ENCODE measurements around the gene KRR1.
"Not testable (repeated sequence)": the region's sequence is repeated elsewhere in the genome, so short reads cannot be mapped to it uniquely, and the experiment has no call there.

The KRR1 gene

GRCh38 chr12:75525263-75525662, 13.9 kb upstream of the KRR1 start:
- no peak for DNase-seq (ENCODE audit: low read depth)

GRCh38 chr12:75522124-75522523, 10.7 kb upstream of the KRR1 start:
- not testable (repeated sequence) for DNase-seq (ENCODE audit: low read depth)

- DNase-seq (ENCODE audit: low read depth), result not testable (repeated sequence)
These were observed 9.8 kb upstream of the KRR1 start for GRCh38 chr12:75521224-75521623.

- no peak for DNase-seq (ENCODE audit: low read depth)
These were observed 1.8 kb downstream of the KRR1 start for GRCh38 chr12:75509621-75510020.

GRCh38 chr12:75508159-75508558, 3.2 kb downstream of the KRR1 start:
- DNase-seq (ENCODE audit: low read depth), result no peak

- no peak for DNase-seq (ENCODE audit: low read depth)
These were observed 4.3 kb downstream of the KRR1 start for GRCh38 chr12:75507086-75507485.

GRCh38 chr12:75505706-75506312, 5.6 kb downstream of the KRR1 start:
- no peak for DNase-seq (ENCODE audit: low read depth)

GRCh38 chr12:75503866-75504265, 7.5 kb downstream of the KRR1 start:
- DNase-seq (ENCODE audit: low read depth), result no peak

- DNase-seq (ENCODE audit: low read depth), result no peak
These were observed 8.0 kb downstream of the KRR1 start for GRCh38 chr12:75503459-75503858.

- no peak for DNase-seq (ENCODE audit: low read depth)
These were observed 20.2 kb downstream of the KRR1 start for GRCh38 chr12:75491169-75491568.

- no peak for DNase-seq (ENCODE audit: low read depth)
These were observed 21.7 kb downstream of the KRR1 start for GRCh38 chr12:75489613-75490210.

GRCh38 chr12:75489187-75489586, 22.2 kb downstream of the KRR1 start:
- no peak for DNase-seq (ENCODE audit: low read depth)

GRCh38 chr12:75488553-75488952, 22.9 kb downstream of the KRR1 start:
- DNase-seq (ENCODE audit: low read depth), result no peak

GRCh38 chr12:75487308-75487707, 24.1 kb downstream of the KRR1 start:
- DNase-seq (ENCODE audit: low read depth), result no peak

- DNase-seq (ENCODE audit: low read depth), result not testable (repeated sequence)
These were observed 27.0 kb downstream of the KRR1 start for GRCh38 chr12:75484450-75484849.

GRCh38 chr12:75483431-75483830, 28.0 kb downstream of the KRR1 start:
- DNase-seq (ENCODE audit: low read depth), result no peak

GRCh38 chr12:75482646-75483045, 28.8 kb downstream of the KRR1 start:
- no peak for DNase-seq (ENCODE audit: low read depth)

GRCh38 chr12:75481774-75482173, 29.6 kb downstream of the KRR1 start:
- DNase-seq (ENCODE audit: low read depth), result no peak

- DNase-seq (ENCODE audit: low read depth), result no peak
These were observed 30.2 kb downstream of the KRR1 start for GRCh38 chr12:75481013-75481705.

GRCh38 chr12:75480469-75480949, 30.9 kb downstream of the KRR1 start, which contains the start of gene GLIPR1:
Gene GLIPR1 (plus strand): TSS chr12:75480755. CDS start chr12:75480881, 126 bp downstream.
- peak; percentile 67 for DNase-seq (ENCODE audit: low read depth)

GRCh38 chr12:75479963-75480461, 31.4 kb downstream of the KRR1 start:
- no peak for DNase-seq (ENCODE audit: low read depth)

- no peak for DNase-seq (ENCODE audit: low read depth)
These were observed 33.2 kb downstream of the KRR1 start for GRCh38 chr12:75478116-75478794.
